GM21529 (cell line): Measurements from ENCODE around the gene CTNNA2.

Experiments used
- ATAC-seq: cut with Tn5 transposase; IDR thresholded peaks from one replicate; pipeline ENCODE4 v1.9.1; 2021; ENCODE audit not compliant: unreplicated experiment

The CTNNA2 gene

GRCh38 chr2:79512442-79513401 is at the start of gene CTNNA2:
TSS of gene CTNNA2 (plus strand) at chr2:79513051.
- no peak for ATAC-seq

- ATAC-seq = no peak
Measured at GRCh38 chr2:79487399-79487798, 25.5 kb upstream of the CTNNA2 start.

DNA sequence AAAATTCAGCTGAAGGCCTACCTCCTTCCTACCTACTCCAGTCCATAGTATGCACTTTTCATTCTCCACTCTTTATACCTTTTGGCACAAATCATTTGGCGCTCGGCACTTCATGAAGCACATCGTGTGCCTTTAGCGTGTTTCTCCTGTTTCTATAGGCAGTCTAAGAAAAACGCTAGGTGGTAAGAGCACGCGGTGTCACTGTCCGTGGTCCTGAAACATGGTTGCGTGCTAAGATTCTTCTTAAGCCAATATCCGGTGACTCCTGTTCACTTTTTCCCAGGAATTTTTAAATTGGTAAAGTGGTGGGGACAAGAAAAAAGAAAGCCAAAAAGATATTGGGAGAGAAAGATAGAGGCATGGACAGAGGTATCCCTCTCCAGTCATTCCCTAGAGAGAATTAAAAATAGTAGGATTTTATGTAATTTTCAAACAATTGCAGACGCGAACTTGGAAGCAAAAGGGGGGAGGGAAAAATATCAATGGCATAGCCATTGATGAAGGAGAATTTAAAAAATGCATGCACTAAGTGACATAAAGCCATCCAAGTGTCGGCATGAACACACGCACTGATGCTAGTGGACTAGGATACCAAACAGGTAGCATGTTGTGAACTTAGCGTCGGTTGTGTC is 1.4 kb upstream of the CTNNA2 start:
- ATAC-seq = no peak

GRCh38 chr2:79513711-79514110 is 860 bp downstream of the CTNNA2 start:
- ATAC-seq = no peak

- ATAC-seq = no peak
Measured at GRCh38 chr2:79529636-79530035, 16.8 kb downstream of the CTNNA2 start.

DNA sequence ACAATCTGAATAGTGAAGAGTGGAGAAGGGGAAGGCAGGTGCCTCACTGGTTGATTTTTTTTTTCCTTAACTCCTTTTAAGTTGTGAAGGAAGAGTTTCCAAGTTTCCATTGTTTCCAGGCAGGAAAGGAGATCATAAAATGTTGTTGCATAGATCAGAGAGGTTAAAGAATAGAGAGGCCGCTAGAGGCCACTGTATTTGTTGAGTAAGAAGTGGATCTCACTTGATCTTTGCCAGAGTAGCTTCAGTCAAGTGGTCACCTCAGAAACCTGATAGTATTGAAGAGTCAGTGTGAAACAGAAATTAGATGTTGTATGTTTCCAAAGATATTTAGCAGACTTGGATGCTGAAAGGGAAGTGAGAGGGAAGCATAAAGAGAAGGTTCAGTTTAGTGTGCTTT is 17.6 kb downstream of the CTNNA2 start:
- ATAC-seq = no peak

GRCh38 chr2:79547568-79547967 is 34.7 kb downstream of the CTNNA2 start:
- no peak for ATAC-seq

DNA sequence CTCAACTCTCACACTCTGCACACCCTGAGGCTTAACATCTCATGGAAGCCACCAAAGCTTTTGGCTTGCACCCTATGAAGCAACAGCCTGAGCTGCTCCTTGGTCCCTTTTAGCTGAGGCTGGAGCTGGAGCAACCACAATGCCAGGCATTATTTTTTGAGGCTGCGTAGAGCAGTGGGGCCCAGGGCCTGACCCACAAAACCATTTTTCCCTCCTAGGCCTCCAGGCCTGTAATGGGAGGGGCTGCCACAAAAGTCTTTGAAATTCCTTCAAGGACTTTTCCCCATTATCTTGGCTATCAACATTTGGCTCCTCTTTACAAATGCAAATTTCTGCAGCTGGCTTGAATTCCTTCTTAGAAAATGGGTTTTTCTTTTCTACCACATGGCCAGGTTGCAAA is 39.8 kb downstream of the CTNNA2 start:
- no peak for ATAC-seq

- no peak for ATAC-seq
Measured at GRCh38 chr2:79554899-79555298, 42.0 kb downstream of the CTNNA2 start.

- ATAC-seq = no peak
Measured at GRCh38 chr2:79564065-79564464, 51.2 kb downstream of the CTNNA2 start.

DNA sequence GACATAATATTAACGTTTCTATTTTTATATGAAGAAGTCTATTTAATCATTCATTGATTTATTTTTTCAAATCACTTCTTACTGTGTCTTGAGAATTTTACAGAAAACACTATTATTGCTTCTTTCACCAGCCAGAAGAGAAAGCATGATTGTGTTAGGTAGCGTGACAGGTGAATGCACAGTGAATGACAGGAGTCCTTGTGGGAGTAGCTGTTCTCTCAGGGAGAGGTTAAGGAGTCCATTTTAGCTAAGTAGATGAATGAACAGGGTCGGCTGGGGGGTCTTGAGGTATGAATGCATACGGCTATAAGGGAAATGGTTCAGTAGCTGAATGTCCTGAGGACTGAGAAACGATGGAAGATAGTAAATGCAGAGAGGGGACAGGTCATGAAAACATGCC is 56.2 kb downstream of the CTNNA2 start:
- no peak for ATAC-seq

GRCh38 chr2:79573895-79574674 is 61.2 kb downstream of the CTNNA2 start:
- no peak for ATAC-seq

- no peak for ATAC-seq
Measured at GRCh38 chr2:79576451-79576850, 63.6 kb downstream of the CTNNA2 start.

GRCh38 chr2:79578952-79579351 is 66.1 kb downstream of the CTNNA2 start:
- no peak for ATAC-seq

DNA sequence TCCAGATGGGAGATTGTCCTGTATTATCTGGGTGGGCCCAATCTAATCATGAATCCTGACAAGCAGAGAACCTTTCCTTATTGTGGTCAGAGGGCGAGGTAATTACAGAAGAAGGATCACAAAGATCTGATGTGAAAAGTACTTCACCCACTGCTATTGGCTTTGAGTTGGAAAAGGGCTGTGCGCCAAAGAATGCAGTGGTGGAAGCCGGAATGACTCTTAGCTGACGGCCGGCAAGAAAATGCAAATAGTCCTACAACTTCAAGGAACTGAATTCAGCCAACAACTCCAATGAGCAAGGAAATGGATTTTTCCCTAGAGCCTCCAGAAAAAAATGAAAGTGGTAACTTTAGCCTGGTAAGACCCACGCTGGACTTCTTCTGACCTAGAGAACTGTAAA is 67.3 kb downstream of the CTNNA2 start:
- ATAC-seq = no peak

- ATAC-seq = no peak
Measured at GRCh38 chr2:79585701-79586433, 73.0 kb downstream of the CTNNA2 start.

DNA sequence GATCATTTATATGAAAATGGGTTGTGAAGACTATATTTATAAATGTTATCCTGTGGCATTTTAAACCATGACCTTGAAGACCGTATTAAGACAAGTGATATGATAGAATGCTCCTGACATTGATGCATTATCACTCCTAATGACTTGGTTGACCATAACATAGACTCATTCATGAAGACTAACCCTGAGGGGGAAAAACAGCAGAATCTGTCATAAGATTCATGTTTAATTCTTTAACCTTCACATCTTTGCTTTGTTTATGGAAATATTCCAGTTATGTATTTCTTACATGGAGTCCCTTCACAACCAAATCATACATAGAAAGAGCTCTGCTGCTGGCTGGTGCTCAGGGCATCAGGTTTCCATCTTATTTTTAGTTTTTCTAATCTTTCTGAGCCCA is 78.4 kb downstream of the CTNNA2 start:
- ATAC-seq = no peak

DNA sequence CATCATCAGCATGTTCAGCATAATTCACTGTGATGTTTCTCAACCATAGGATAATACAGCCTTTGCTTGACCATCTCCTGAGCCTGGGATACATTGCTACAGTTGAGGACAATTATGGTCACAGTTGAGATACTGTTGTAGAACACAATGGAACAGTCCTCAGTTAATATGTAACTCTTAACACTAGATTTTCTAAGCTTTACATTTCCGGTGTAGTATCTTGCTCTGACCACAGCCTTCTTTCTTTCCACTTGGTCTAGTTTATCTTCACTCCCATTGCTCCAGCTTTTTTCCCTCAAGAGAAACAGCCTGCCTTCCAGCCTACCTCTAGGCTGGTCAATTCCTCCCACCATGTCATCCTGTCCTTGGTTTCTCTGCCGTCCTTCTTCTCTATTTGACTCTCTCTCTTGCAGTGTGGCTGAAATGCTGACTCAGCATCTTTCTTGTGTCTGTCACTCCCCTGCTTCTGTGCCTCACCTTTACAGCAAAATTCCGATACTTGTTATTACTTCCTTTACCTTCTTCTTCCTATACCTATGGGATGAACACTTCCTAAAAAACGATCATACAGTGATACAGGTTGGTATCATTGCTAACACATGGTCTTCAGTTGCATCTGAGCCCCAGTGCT is 80.5 kb downstream of the CTNNA2 start:
- ATAC-seq = no peak

DNA sequence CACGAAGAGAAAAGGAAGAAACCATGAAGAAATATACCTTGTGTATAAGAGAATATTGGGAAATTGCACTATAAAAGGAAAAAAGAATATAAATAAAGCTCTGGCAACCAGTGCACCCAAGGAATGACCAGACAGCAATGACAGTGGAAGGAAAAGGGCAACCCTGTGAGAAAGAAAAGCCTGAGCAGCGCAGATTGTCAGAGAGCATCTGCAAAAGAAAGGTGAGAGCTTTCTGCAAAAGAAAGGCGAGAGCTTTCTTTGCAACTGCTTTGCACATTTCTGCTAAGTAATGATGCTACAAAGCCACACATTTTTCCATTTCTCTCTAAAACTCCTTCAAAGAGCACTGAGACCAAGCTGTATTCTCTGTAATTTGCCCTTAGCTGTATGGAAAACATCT is 83.6 kb downstream of the CTNNA2 start:
- no peak for ATAC-seq

GRCh38 chr2:79604748-79605147 is 91.9 kb downstream of the CTNNA2 start:
- no peak for ATAC-seq
